GM19238 (cell line): ENCODE results near the gene FUT2.
"Not testable (repeated sequence)": the region's sequence is repeated elsewhere in the genome, so short reads cannot be mapped to it uniquely, and the experiment has no call there.

Experiments used
- DNase-seq: peaks from one replicate; pipeline ENCODE4 v3.0.0; 2011; ENCODE audit warnings: low spot score; ENCODE audit not compliant: insufficient read length

Gene FUT2

GRCh38 chr19:48698046-48698445, 2.3 kb downstream of the FUT2 start:
- no peak for DNase-seq

GRCh38 chr19:48702701-48703100, 6.9 kb downstream of the FUT2 start:
- no peak for DNase-seq

- no peak for DNase-seq
Observed at GRCh38 chr19:48703316-48703715, 7.5 kb downstream of the FUT2 start.

- no peak for DNase-seq
Observed at GRCh38 chr19:48705431-48705830, 9.7 kb downstream of the FUT2 start.

GRCh38 chr19:48708471-48708870, 12.7 kb downstream of the FUT2 start:
- DNase-seq, result no peak

GRCh38 chr19:48711106-48711662, 15.4 kb downstream of the FUT2 start:
- no peak for DNase-seq

- no peak for DNase-seq
Observed at GRCh38 chr19:48713041-48713863, 17.5 kb downstream of the FUT2 start.

GRCh38 chr19:48713864-48714755, 18.3 kb downstream of the FUT2 start:
- DNase-seq, result peak; percentile 99

GRCh38 chr19:48714759-48715675, 19.2 kb downstream of the FUT2 start:
- no peak for DNase-seq

- DNase-seq, result no peak
Observed at GRCh38 chr19:48715681-48716171, 20.0 kb downstream of the FUT2 start.

- DNase-seq, result no peak
Observed at GRCh38 chr19:48716562-48717291, 21.0 kb downstream of the FUT2 start.

- DNase-seq, result not testable (repeated sequence)
Observed at GRCh38 chr19:48718106-48718505, 22.3 kb downstream of the FUT2 start.

GRCh38 chr19:48718711-48719231, 23.0 kb downstream of the FUT2 start:
- DNase-seq, result no peak

GRCh38 chr19:48719263-48720171, 23.7 kb downstream of the FUT2 start, which contains the start of gene MAMSTR:
TSS of gene MAMSTR (minus strand) at chr19:48719725. CDS start at chr19:48719031, 694 bp downstream.
- DNase-seq, result no peak

GRCh38 chr19:48720251-48720612, 24.5 kb downstream of the FUT2 start:
- no peak for DNase-seq

GRCh38 chr19:48720613-48721296, 25.0 kb downstream of the FUT2 start:
- DNase-seq, result peak; percentile 95

- no peak for DNase-seq
Observed at GRCh38 chr19:48722196-48722708, 26.5 kb downstream of the FUT2 start.
